ENCODE results near the gene VGLL1. TPM values are rescaled to one million over a fixed set of nuclear protein-coding genes. Genes with fewer than 3 reads are reported as not detected.

VGLL1 gene
- polyA plus RNA-seq, 1 donor (not counting 4 experiments of a cell fraction or from before 2014, with no cell fraction given): 4.1 TPM

DNA sequence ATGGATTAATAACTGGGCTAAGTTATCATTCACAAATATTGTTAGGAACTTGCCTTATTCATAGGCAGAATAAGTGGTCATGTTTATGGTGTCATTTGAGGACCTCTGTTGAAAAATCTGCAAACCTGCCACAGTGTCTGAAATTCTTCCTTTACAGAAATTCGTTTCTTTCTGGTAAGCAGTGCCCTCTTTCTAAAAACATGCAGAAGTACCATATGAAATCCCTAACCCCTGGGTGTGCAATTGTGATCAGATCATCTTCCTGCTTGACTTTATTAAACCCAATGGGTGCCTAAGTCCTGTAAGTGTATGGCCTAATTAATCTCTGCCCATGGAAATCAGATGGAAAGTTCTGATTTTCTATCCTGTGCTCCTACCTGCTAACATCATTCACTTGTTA is 39.0 kb upstream of the VGLL1 start:
- dilution Hi-C loops (cut with MboI; ENCODE audit: extremely low pct_ligation_motif_present, low sequenced_read_pairs): no loop called here
- FAIRE-seq: no peak
- no peaks in the 10 kb centered on the region for H3K9me3 ChIP-seq (ENCODE audit: control insufficient read depth, low read depth, low read length)

DNA sequence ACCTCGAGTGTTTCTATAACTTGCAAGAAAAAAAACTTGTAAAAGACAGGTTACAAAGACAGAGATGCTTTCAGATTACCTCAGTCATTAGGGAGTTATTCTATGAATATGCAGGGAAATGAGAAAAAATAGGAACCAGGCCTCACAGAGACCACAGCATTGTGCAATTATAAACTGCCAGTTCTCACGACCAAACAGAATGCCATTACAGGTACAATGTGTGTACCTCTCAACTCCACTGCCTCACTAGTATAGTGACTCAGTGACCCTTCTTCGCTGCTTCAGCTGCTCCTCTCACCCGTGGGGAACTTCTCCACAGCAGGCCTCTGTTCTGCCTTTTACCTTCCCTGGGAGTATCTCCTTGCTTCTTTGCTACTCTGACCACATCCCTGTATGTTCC is 37.0 kb upstream of the VGLL1 start:
- no peak overlapping the region for H3K4me2 ChIP-seq (ENCODE audit: control insufficient read depth, extremely low read depth, insufficient read depth, low read depth, low read length)
- H3K27ac ChIP-seq (ENCODE audit: control insufficient read depth, insufficient read depth, low read length): no peak overlapping the region
- H2AFZ ChIP-seq (ENCODE audit: control insufficient read depth, low read length): no peak overlapping the region
- peaks cover 20% of the 10 kb centered on the region for H3K79me2 ChIP-seq (ENCODE audit: control insufficient read depth, insufficient read depth, low read length)
- no peaks in the 10 kb centered on the region for H3K9me1 ChIP-seq (ENCODE audit: control insufficient read depth, extremely low read depth, insufficient read depth, low read length)
- no peak overlapping the region for H3K4me3 ChIP-seq (ENCODE audit: control insufficient read depth in 2 of 3, extremely low read depth in 1 of 3, insufficient read depth in 2 of 3, low read depth in 1 of 3, low read length in 3 of 3)
- no peaks in the 10 kb centered on the region for H3K27me3 ChIP-seq (ENCODE audit: control insufficient read depth, extremely low read depth, insufficient read depth, low read length)
- no peaks in the 10 kb centered on the region for H4K20me1 ChIP-seq (ENCODE audit: control insufficient read depth, extremely low read depth, insufficient read depth, low read length)
- no peaks in the 10 kb centered on the region for H3K4me1 ChIP-seq (ENCODE audit: control insufficient read depth, extremely low read depth, insufficient read depth, low read length)
- no peaks in the 10 kb centered on the region for H3K9me3 ChIP-seq (ENCODE audit: control insufficient read depth, low read depth, low read length)
- no peaks in the 10 kb centered on the region for H3K36me3 ChIP-seq (ENCODE audit: control insufficient read depth in 2 of 2, extremely low read depth in 1 of 2, insufficient read depth in 2 of 2, low read length in 2 of 2)
- FAIRE-seq (no peak), DNase-seq (ENCODE audit: low read depth, low spot score) (no peak)
- no peak overlapping the region for H3K9ac ChIP-seq (ENCODE audit: control insufficient read depth, extremely low read depth, insufficient read depth, low read length)
- dilution Hi-C loops (cut with MboI; ENCODE audit: extremely low pct_ligation_motif_present, low sequenced_read_pairs): no loop called here
- TF ChIP-seq, protein P1, sequence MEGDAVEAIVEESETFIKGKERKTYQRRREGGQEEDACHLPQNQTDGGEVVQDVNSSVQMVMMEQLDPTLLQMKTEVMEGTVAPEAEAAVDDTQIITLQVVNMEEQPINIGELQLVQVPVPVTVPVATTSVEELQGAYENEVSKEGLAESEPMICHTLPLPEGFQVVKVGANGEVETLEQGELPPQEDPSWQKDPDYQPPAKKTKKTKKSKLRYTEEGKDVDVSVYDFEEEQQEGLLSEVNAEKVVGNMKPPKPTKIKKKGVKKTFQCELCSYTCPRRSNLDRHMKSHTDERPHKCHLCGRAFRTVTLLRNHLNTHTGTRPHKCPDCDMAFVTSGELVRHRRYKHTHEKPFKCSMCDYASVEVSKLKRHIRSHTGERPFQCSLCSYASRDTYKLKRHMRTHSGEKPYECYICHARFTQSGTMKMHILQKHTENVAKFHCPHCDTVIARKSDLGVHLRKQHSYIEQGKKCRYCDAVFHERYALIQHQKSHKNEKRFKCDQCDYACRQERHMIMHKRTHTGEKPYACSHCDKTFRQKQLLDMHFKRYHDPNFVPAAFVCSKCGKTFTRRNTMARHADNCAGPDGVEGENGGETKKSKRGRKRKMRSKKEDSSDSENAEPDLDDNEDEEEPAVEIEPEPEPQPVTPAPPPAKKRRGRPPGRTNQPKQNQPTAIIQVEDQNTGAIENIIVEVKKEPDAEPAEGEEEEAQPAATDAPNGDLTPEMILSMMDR (optimal IDR thresholded peaks at IDR 0.05 in 1 of 3, IDR thresholded peaks at IDR 0.05 in 1 of 3, conservative IDR thresholded peaks at IDR 0.05 in 1 of 3; ENCODE audit: extremely low read depth in 1 of 3, insufficient read depth in 2 of 3, low read length in 3 of 3): no peak
- TF ChIP-seq EZH2 (IDR thresholded peaks at IDR 0.05; ENCODE audit: low read length): no peak

More for the DNA sequence above, 39.0 kb upstream of the VGLL1 start:
- no peak overlapping the region for H3K9ac ChIP-seq (ENCODE audit: control insufficient read depth, extremely low read depth, insufficient read depth, low read length)
- no peaks in the 10 kb centered on the region for H3K36me3 ChIP-seq (ENCODE audit: control insufficient read depth in 2 of 2, extremely low read depth in 1 of 2, insufficient read depth in 2 of 2, low read length in 2 of 2)
- no peak overlapping the region for H3K4me3 ChIP-seq (ENCODE audit: control insufficient read depth in 2 of 3, extremely low read depth in 1 of 3, insufficient read depth in 2 of 3, low read depth in 1 of 3, low read length in 3 of 3)
- no peak for DNase-seq (ENCODE audit: low read depth, low spot score)
- H3K79me2 ChIP-seq (ENCODE audit: control insufficient read depth, insufficient read depth, low read length): peaks cover 5% of the 10 kb centered on the region
- no peak overlapping the region for H3K27ac ChIP-seq (ENCODE audit: control insufficient read depth, insufficient read depth, low read length)
- no peak overlapping the region for H2AFZ ChIP-seq (ENCODE audit: control insufficient read depth, low read length)
- TF ChIP-seq, protein P1 (optimal IDR thresholded peaks at IDR 0.05 in 1 of 3, IDR thresholded peaks at IDR 0.05 in 1 of 3, conservative IDR thresholded peaks at IDR 0.05 in 1 of 3; ENCODE audit: extremely low read depth in 1 of 3, insufficient read depth in 2 of 3, low read length in 3 of 3): no peak
- TF ChIP-seq EZH2 (IDR thresholded peaks at IDR 0.05; ENCODE audit: low read length): no peak
- H4K20me1 ChIP-seq (ENCODE audit: control insufficient read depth, extremely low read depth, insufficient read depth, low read length): no peaks in the 10 kb centered on the region
- H3K9me1 ChIP-seq (ENCODE audit: control insufficient read depth, extremely low read depth, insufficient read depth, low read length): no peaks in the 10 kb centered on the region
- H3K4me2 ChIP-seq (ENCODE audit: control insufficient read depth, extremely low read depth, insufficient read depth, low read depth, low read length): no peak overlapping the region
- H3K27me3 ChIP-seq (ENCODE audit: control insufficient read depth, extremely low read depth, insufficient read depth, low read length): no peaks in the 10 kb centered on the region
- no peaks in the 10 kb centered on the region for H3K4me1 ChIP-seq (ENCODE audit: control insufficient read depth, extremely low read depth, insufficient read depth, low read length)
